CD4-positive, alpha-beta T cell (primary cell): Measurements from ENCODE around the gene FOXD1. TPM values are rescaled to one million over a fixed set of nuclear protein-coding genes. Genes with fewer than 3 reads are reported as not detected.

ENCODE experiments used
- ATAC-seq: fragments of 200-7000 bp; cut with Tn5 transposase; one replicate; pipeline ENCODE4 v1.10.0; 2022; ENCODE audit warnings: mild to moderate bottlenecking; ENCODE audit not compliant: poor library complexity
- CTCF ChIA-PET: fragments of 350-600 bp; sonication (Branson Sonifier 250); formaldehyde crosslinking; loops from one replicate; lab custom pipeline; 2021; ENCODE audit warnings: antibody characterized with exemption, inconsistent platforms; lab: Charles Lee
- POLR2A ChIA-PET: fragments of 350-600 bp; sonication (Branson Sonifier 250); formaldehyde crosslinking; loops from one replicate; lab custom pipeline; 2021; ENCODE audit warnings: antibody characterized with exemption, inconsistent platforms; lab: Charles Lee
- DNase-seq, 14 experiments: peaks; one replicate each; pipeline ENCODE4 v3.0.0-alpha.2; 2013 to 2020; ENCODE audit warnings: mixed read lengths in 2 of 14
- H3K27ac ChIP-seq, 2 donors: one replicate each; pipeline versions ENCODE4 v1.5.1 to v1.7.0; 2013; ENCODE audit warnings: low read length in 2 of 2, low read depth in 1 of 2, mild to moderate bottlenecking in 1 of 2
- H3K27me3 ChIP-seq, 2 experiments: 1 replicate in 1 of 2; 2 replicates in 1 of 2; pipeline versions ENCODE4 v1.6.1 to v1.7.0; 2013; ENCODE audit warnings: low read length in 2 of 2, control low read depth in 1 of 2, mild to moderate bottlenecking in 1 of 2, moderate library complexity in 1 of 2; ENCODE audit not compliant: insufficient read depth in 2 of 2, control insufficient read depth in 1 of 2
- H3K36me3 ChIP-seq: one replicate; pipeline ENCODE4 v1.6.1; 2013; ENCODE audit warnings: low read length, control low read depth; ENCODE audit not compliant: insufficient read depth
- H3K4me1 ChIP-seq: one replicate; pipeline ENCODE4 v1.6.1; 2013; ENCODE audit warnings: low read length, control low read depth; ENCODE audit not compliant: insufficient read depth
- H3K4me3 ChIP-seq: one replicate; pipeline ENCODE4 v1.5.1; 2013; ENCODE audit warnings: mild to moderate bottlenecking, low read length, moderate library complexity
- H3K9me3 ChIP-seq, 2 experiments: 1 replicate in 1 of 2; 2 replicates in 1 of 2; pipeline versions ENCODE4 v1.6.1 to v1.7.0; 2013; ENCODE audit warnings: low read length in 2 of 2, mild to moderate bottlenecking in 2 of 2, control low read depth in 1 of 2, moderate library complexity in 1 of 2; ENCODE audit not compliant: control insufficient read depth in 1 of 2, insufficient read depth in 1 of 2
- H3K27ac Mint-ChIP-seq: one replicate; pipeline ENCODE4 v1.8.0; 2020; ENCODE audit warnings: mixed read lengths
- H3K27me3 Mint-ChIP-seq: one replicate; pipeline ENCODE4 v1.8.0; 2021; ENCODE audit warnings: mixed read lengths
- H3K36me3 Mint-ChIP-seq: one replicate; pipeline ENCODE4 v1.8.0; 2021; ENCODE audit warnings: low read depth, mixed read lengths
- H3K4me1 Mint-ChIP-seq: one replicate; pipeline ENCODE4 v1.8.0; 2021; ENCODE audit warnings: low read depth, mixed read lengths
- H3K4me3 Mint-ChIP-seq: one replicate; pipeline ENCODE4 v1.8.0; 2020; ENCODE audit warnings: mild to moderate bottlenecking, mixed read lengths
- H3K9me3 Mint-ChIP-seq: one replicate; pipeline ENCODE4 v1.8.0; 2020; ENCODE audit warnings: mixed read lengths
- CTCF ChIP-seq: fragments of 200-600 bp; IDR thresholded peaks from one replicate; pipeline ENCODE4 v1.8.0; 2022; ENCODE audit warnings: antibody characterized with exemption, mild to moderate bottlenecking
- intact Hi-C, 2 experiments: fragments of 100-400 bp; cut with DNase I in 1 of 2; cut with micrococcal nuclease in 1 of 2; formaldehyde crosslinking; loops; one replicate each; pipeline versions ENCODE4 v1.15.1 to v1.9.0; 2023 to 2025; cut with DNase I, micrococcal nuclease
- total RNA-seq, 174 experiments: library from RNA in 2 of 174; stranded (reverse) in 2 of 174; gene quantifications; one replicate each; pipeline ENCODE4 v1.2.3 and lab custom pipeline; 2021 to 2026

FOXD1 gene
- total RNA-seq, 2 experiments from 2014 or later, result not detected

GRCh38 chr5:73431204-73431851 lies 17.2 kb downstream of the FOXD1 start:
- intact Hi-C loops, result no loop called here
- ChIA-PET POLR2A (interaction anchor here (0.6 kb wide), 1 partner anchor 9 kb away, joined by 3 read pairs; no protein-coding TSS in a partner anchor), CTCF (interaction anchor here (0.7 kb wide), 1 partner anchor 456 kb away, joined by 4 read pairs; no protein-coding TSS in a partner anchor)

GRCh38 chr5:73426034-73426433 lies 22.5 kb downstream of the FOXD1 start:
- no peak overlapping the region for H3K27ac ChIP-seq
- no peak overlapping the region for H3K27ac Mint-ChIP-seq

More at GRCh38 chr5:73431204-73431851, 17.2 kb downstream of the FOXD1 start:
- Mint-ChIP-seq H3K4me3 (no peak overlapping the region), H3K36me3 (no peaks in the 10 kb centered on the region), H3K27ac (no peak overlapping the region), H3K9me3 (no peaks in the 10 kb centered on the region), H3K4me1 (peaks cover 9% of the 10 kb centered on the region), H3K27me3 (peaks cover 74% of the 10 kb centered on the region)
- Histone ChIP-seq H3K27me3 (peaks cover 35 to 54% of the 10 kb centered on the region in 2 experiments), H3K27ac (no peak overlapping the region), H3K4me1 (peaks cover 4% of the 10 kb centered on the region), H3K36me3 (no peaks in the 10 kb centered on the region), H3K9me3 (peaks cover 0 to 5% of the 10 kb centered on the region in 2 experiments), H3K4me3 (no peak overlapping the region)
- TF ChIP-seq CTCF, result no peak
- DNase-seq (no peak), ATAC-seq (no peak)

GRCh38 chr5:73424556-73424977 lies 24.0 kb downstream of the FOXD1 start:
- intact Hi-C loops, result loop anchor here in 1 of 2 experiments (2.0 kb wide), 1 partner anchor 36 kb away; no protein-coding TSS in a partner anchor
- TF ChIP-seq CTCF, result no peak
- no peak overlapping the region for H3K4me3 Mint-ChIP-seq
- Histone ChIP-seq H3K27me3 (peaks cover 19 to 38% of the 10 kb centered on the region in 2 experiments), H3K9me3 (no peaks in the 10 kb centered on the region), H3K27ac (no peak overlapping the region), H3K4me3 (no peak overlapping the region), H3K4me1 (peaks cover 6% of the 10 kb centered on the region), H3K36me3 (no peaks in the 10 kb centered on the region)
- H3K9me3 Mint-ChIP-seq, result no peaks in the 10 kb centered on the region
- peaks cover 86% of the 10 kb centered on the region for H3K27me3 Mint-ChIP-seq
- no peaks in the 10 kb centered on the region for H3K36me3 Mint-ChIP-seq
- ATAC-seq (no peak), DNase-seq (no peak)
- CTCF ChIA-PET, result no interaction called here
- no peak overlapping the region for H3K27ac Mint-ChIP-seq
- H3K4me1 Mint-ChIP-seq, result peaks cover 9% of the 10 kb centered on the region
- POLR2A ChIA-PET, result no interaction called here

More at GRCh38 chr5:73426034-73426433, 22.5 kb downstream of the FOXD1 start:
- Histone ChIP-seq H3K9me3 (no peaks in the 10 kb centered on the region), H3K27me3 (peaks cover 11 to 34% of the 10 kb centered on the region in 2 experiments), H3K4me3 (no peak overlapping the region), H3K4me1 (no peaks in the 10 kb centered on the region), H3K36me3 (no peaks in the 10 kb centered on the region)
- POLR2A ChIA-PET, result no interaction called here
- DNase-seq (no peak), ATAC-seq (no peak)
- peaks cover 81% of the 10 kb centered on the region for H3K27me3 Mint-ChIP-seq
- no peaks in the 10 kb centered on the region for H3K9me3 Mint-ChIP-seq
- no peak for TF ChIP-seq CTCF
- H3K4me1 Mint-ChIP-seq, result no peaks in the 10 kb centered on the region
- no peaks in the 10 kb centered on the region for H3K36me3 Mint-ChIP-seq
- intact Hi-C loops, result no loop called here
- H3K4me3 Mint-ChIP-seq, result no peak overlapping the region
- CTCF ChIA-PET, result no interaction called here
